Stimulated activated CD8-positive, alpha-beta memory T cell treated with anti-CD3 and anti-CD28 coated beads, Interleukin-12 subunit alpha, Interleukin-12 subunit beta, amount 100 ng/mL, for 24 hours (primary cell): ENCODE data around the gene CPEB1.
"Not testable (repeated sequence)": the region's sequence is repeated elsewhere in the genome, so short reads cannot be mapped to it uniquely, and the experiment has no call there.

ENCODE experiments used
- DNase-seq: peaks from one replicate; pipeline ENCODE4 v3.0.0-alpha.2; 2020; ENCODE audit errors: extremely low read depth

Gene CPEB1

DNA sequence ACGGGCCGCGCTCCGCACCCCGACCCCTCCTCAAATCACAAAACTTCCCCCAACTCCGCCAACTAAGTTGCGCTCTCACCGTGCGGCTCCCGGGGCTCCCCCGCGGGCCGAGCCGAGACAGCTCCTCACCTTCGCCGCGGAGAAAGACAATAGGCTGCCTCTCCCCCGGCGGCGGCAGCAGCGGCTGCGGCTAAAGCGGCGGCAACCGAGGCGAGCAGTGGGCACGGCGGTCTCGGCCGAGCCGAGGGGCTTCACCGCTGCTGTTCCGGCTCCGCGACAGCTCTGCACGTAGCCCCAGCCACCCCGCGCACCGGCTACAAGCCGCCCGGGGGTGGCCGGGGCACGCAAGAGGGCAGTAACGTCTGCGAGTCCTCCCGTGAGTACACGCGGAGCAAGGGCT lies 133.6 kb downstream of the CPEB1 start:
- DNase-seq, result not testable (repeated sequence)

DNA sequence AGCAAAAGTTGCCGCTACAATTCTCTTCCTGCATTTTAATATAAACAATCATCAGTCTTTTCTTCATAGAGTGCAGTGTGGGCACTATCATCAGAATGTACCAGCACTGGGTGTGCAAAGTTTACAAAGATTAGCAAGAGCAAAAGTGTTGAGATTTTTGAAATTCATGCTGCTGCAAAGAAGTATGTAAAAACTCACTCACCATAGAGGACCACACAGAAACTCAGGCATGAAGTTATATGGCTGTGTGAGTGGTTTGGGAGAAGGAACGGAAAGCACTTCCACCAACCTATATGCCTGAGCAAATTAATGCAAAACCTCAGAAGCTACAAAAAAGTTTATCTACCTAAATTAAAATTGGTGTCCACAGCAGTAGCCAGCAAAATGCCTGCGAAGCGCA lies 139.5 kb downstream of the CPEB1 start:
- DNase-seq, result not testable (repeated sequence)

DNA sequence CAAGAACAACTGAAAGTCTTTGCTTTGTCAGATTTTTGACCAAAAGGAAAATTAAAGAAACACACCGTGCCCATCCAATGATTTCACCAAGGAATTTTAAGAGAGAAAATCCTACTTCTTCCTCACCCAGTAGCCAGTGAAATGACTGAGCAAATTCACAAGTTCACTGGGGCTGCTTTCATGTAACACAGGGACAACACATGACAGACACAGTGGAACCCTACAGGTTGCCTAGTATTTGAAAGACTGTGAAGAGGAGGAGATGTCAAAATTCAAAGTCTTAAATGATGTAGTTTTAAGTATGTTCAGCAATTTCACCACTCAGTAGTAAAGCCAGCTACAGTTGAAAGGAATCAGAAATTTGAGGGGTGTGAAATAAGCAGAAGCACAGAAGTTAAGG lies 140.1 kb downstream of the CPEB1 start:
- not testable (repeated sequence) for DNase-seq

DNA sequence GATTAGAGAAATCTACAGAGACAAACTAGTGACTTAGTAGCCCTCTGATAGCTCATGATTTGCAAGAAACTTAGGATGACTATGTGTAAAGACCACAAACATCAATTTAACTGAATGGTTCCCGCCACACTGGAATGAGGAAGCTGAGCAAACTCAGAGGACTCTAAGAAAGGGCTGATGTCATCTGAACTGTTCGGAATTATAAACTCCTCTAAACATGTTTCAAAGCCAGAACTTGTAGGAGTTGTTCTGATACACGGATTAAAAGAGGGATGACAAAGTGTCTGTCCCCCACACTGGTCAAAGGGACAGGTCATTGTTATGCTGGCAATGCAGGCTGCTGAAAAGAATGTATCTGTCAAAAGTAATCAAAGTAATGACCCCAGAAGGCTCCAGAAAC lies 141.3 kb downstream of the CPEB1 start:
- DNase-seq, result not testable (repeated sequence)

DNA sequence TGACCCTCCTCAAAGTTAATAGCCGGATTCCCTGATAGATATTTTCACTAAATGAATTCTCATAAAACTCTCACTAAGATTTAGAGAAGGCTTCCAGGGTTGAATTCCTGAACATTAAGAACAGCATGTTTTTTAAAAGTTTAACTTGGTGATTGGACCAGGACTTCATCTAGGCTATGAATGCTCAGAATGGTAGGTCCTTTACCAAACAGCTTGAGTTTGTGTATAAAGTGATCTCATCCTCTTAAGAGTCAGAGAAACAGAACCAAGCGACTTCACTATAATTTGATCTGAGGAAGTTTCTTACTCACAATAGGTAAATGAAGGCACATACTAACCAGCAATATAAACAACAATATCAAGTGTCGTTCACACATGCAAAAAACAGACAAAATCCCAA lies 143.1 kb downstream of the CPEB1 start:
- DNase-seq, result not testable (repeated sequence)

DNA sequence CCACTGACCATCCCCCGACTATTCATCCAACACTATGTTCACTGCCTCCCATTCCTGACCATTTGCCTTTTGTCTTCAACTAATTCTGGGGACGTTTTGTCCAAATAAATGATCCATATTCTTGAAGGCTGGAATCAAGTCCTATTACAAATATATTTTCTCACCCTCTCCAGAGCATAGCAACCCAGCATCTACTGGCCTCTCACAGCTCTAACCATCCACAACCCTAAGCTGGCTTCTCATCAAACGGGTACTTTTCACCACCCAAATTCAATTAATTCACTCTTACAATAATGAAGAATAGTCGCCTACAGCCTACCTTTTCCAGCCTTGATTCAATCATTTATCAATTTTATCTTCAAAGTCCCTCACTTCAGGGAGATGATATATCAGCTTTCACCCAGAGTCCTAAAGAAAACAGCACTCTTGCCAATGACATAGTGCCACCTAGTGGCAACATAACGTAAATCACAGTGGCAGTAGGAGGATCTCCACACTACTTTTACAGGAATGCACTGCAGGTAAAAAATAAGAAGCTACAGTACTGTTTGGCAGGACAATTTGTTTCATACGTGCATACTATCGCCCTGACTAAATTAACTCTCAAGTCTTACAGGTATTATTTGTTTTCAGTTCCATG lies 144.3 kb downstream of the CPEB1 start:
- not testable (repeated sequence) for DNase-seq

DNA sequence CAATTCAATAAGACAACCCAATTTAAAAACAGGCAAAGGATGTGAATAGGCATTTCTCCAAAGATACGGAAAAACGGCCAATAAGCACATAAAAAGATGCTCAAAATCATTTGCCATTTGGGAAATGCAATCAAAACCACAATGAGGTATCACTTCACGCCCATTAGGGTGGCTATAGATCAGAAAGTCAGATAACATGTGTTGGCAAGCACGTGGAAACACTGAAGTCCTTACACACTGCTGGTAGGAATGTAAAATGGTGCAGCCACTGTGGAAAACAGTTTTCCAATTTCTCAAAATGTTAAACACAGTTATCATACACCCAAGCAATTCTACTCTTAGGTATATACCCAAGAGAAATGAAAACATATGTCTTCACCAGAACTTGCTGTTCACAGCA lies 146.4 kb downstream of the CPEB1 start:
- not testable (repeated sequence) for DNase-seq

DNA sequence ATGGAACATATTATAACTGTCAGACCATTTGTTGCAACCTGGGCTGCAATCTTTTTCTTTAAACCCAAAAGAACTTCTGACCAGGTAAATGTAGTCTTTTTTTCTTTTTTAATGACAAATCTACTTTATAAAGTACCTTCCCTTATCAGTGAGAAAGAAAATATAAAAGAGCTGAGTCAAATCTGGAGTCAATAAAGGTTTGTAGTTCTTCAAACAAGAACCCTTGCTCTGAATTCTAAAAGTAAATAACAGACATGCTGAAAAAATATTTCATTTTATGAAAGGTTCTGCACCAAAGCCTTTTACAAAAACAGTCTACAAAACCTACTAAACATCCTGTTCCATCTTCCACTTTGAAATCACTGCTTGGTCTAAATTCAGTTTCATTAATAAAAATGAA lies 149.2 kb downstream of the CPEB1 start:
- DNase-seq, result not testable (repeated sequence)
